SK-N-MC (cell line): ENCODE data around the gene SPG7.

Experiments used
- EZH2 ChIP-seq: fragments of 200-600 bp; sonication (generic); IDR thresholded peaks from one replicate; pipeline ENCODE4 v1.6.1; 2017; ENCODE audit warnings: antibody characterized with exemption
- POLR2AphosphoS5 ChIP-seq: IDR thresholded peaks from 2 replicates; pipeline ENCODE4 v1.6.1; 2012; ENCODE audit warnings: mild to moderate bottlenecking, low read depth, low read length, borderline replicate concordance

- TF ChIP-seq EZH2 (no peak), POLR2AphosphoS5 (no peak)
These were observed 81.2 kb downstream of the SPG7 start for GRCh38 chr16:89589241-89589926.
